BE2C (cell line): ENCODE measurements around the gene MINDY4.
"Not testable (repeated sequence)": the region's sequence is repeated elsewhere in the genome, so short reads cannot be mapped to it uniquely, and the experiment has no call there.

Experiments used
- DNase-seq: peaks from one replicate; pipeline ENCODE4 v3.0.0-alpha.2; 2020
- H3K27me3 ChIP-seq: fragments of 250-450 bp; sonication (Bioruptor Pico); 2 replicates; pipeline ENCODE4 v1.5.1; 2020; ENCODE audit warnings: mild to moderate bottlenecking
- H3K36me3 ChIP-seq: fragments of 250-450 bp; sonication (Bioruptor Pico); 2 replicates; pipeline ENCODE4 v1.5.1; 2020; ENCODE audit warnings: mild to moderate bottlenecking
- H3K4me1 ChIP-seq: fragments of 250-450 bp; sonication (Bioruptor Pico); 2 replicates; pipeline ENCODE4 v1.5.1; 2020
- H3K4me3 ChIP-seq: 2 replicates; pipeline ENCODE4 v1.5.1; 2011; ENCODE audit warnings: low read depth, low read length
- H3K9me3 ChIP-seq: fragments of 250-450 bp; sonication (Bioruptor Pico); 2 replicates; pipeline ENCODE4 v1.5.1; 2020
- CTCF ChIP-seq: IDR thresholded peaks from 2 replicates; pipeline ENCODE4 v1.5.1; 2012; ENCODE audit warnings: mild to moderate bottlenecking, low read depth, low read length

Gene MINDY4

GRCh38 chr7:30805081-30805691 lies 34.0 kb downstream of the MINDY4 start:
- no peaks in the 10 kb centered on the region for H3K9me3 ChIP-seq

GRCh38 chr7:30805931-30806330 lies 34.7 kb downstream of the MINDY4 start:
- Histone ChIP-seq H3K27me3 (no peaks in the 10 kb centered on the region), H3K4me1 (peaks cover 1% of the 10 kb centered on the region; the same call in 1 of the 2 replicates), H3K4me3 (no peak overlapping the region), H3K36me3 (no peaks in the 10 kb centered on the region), H3K9me3 (no peaks in the 10 kb centered on the region)
- DNase-seq, result no peak
- no peak for TF ChIP-seq CTCF

More at GRCh38 chr7:30805081-30805691, 34.0 kb downstream of the MINDY4 start:
- H3K4me1 ChIP-seq, result peaks cover 3% of the 10 kb centered on the region; the same call in 1 of the 2 replicates
- TF ChIP-seq CTCF, result no peak
- no peak for DNase-seq
- no peak overlapping the region for H3K4me3 ChIP-seq
- H3K27me3 ChIP-seq, result no peaks in the 10 kb centered on the region
- H3K36me3 ChIP-seq, result no peaks in the 10 kb centered on the region

GRCh38 chr7:30807477-30807876 lies 36.3 kb downstream of the MINDY4 start:
- H3K36me3 ChIP-seq, H3K4me1 ChIP-seq, H3K4me3 ChIP-seq, H3K27me3 ChIP-seq, H3K9me3 ChIP-seq, DNase-seq: not testable (repeated sequence)

- H3K27me3 ChIP-seq, DNase-seq, H3K9me3 ChIP-seq, H3K4me3 ChIP-seq, H3K36me3 ChIP-seq, H3K4me1 ChIP-seq: not testable (repeated sequence)
Measured at GRCh38 chr7:30807941-30808340, 36.7 kb downstream of the MINDY4 start.

GRCh38 chr7:30810986-30811385 lies 39.8 kb downstream of the MINDY4 start:
- Histone ChIP-seq H3K9me3 (no peaks in the 10 kb centered on the region), H3K4me1 (no peaks in the 10 kb centered on the region), H3K4me3 (no peak overlapping the region), H3K27me3 (no peaks in the 10 kb centered on the region), H3K36me3 (no peaks in the 10 kb centered on the region)
- no peak for DNase-seq
- TF ChIP-seq CTCF, result no peak

GRCh38 chr7:30812676-30813075 lies 41.5 kb downstream of the MINDY4 start:
- DNase-seq, result no peak
- Histone ChIP-seq H3K27me3 (no peaks in the 10 kb centered on the region), H3K36me3 (no peaks in the 10 kb centered on the region), H3K9me3 (no peaks in the 10 kb centered on the region), H3K4me3 (no peak overlapping the region), H3K4me1 (no peaks in the 10 kb centered on the region)
- TF ChIP-seq CTCF, result no peak

GRCh38 chr7:30813466-30813865 lies 42.2 kb downstream of the MINDY4 start:
- H3K36me3 ChIP-seq, result no peaks in the 10 kb centered on the region
- no peaks in the 10 kb centered on the region for H3K4me1 ChIP-seq
- no peak for DNase-seq
- H3K9me3 ChIP-seq, result no peaks in the 10 kb centered on the region
- TF ChIP-seq CTCF, result no peak
- H3K27me3 ChIP-seq, result no peaks in the 10 kb centered on the region
- no peak overlapping the region for H3K4me3 ChIP-seq
